WTC11 (cell line): ENCODE results near the gene EYS.

ENCODE experiments used
- ATF1 ChIP-seq: sonication (generic); formaldehyde crosslinking; IDR thresholded peaks from 2 replicates; pipeline ENCODE4 v1.8.1; 2023; ENCODE audit warnings: mild to moderate bottlenecking, moderate library complexity, missing genetic modification reagents
- ESRRA ChIP-seq: sonication (generic); formaldehyde crosslinking; IDR thresholded peaks from 2 replicates; pipeline ENCODE4 v1.8.1; 2022; ENCODE audit warnings: mild to moderate bottlenecking, missing genetic modification reagents, borderline replicate concordance
- JUN ChIP-seq: sonication (generic); formaldehyde crosslinking; IDR thresholded peaks from 2 replicates; pipeline ENCODE4 v1.8.0; 2023; ENCODE audit warnings: mild to moderate bottlenecking, missing genetic modification reagents
- KAT7 ChIP-seq: sonication (generic); formaldehyde crosslinking; IDR thresholded peaks from 2 replicates; pipeline ENCODE4 v1.8.1; 2023; ENCODE audit warnings: missing genetic modification reagents, mild to moderate bottlenecking, borderline replicate concordance
- NR1H2 ChIP-seq: sonication (generic); formaldehyde crosslinking; IDR thresholded peaks from 2 replicates; pipeline ENCODE4 v1.9.0; 2021; ENCODE audit warnings: mild to moderate bottlenecking, moderate library complexity, missing genetic modification reagents
- SP1 ChIP-seq: sonication (generic); formaldehyde crosslinking; conservative IDR thresholded peaks from 2 replicates; pipeline ENCODE4 v1.8.1; 2022; ENCODE audit warnings: missing genetic modification reagents
- TF ChIP-seq, protein P1 (sequence below): fragments of 200-600 bp; IDR thresholded peaks from 2 replicates; pipeline ENCODE4 v1.8.0; 2022; ENCODE audit warnings: antibody characterized with exemption
- TF ChIP-seq, protein P2 (sequence below): sonication (generic); formaldehyde crosslinking; IDR thresholded peaks from 2 replicates; pipeline ENCODE4 v1.8.0; 2022; ENCODE audit warnings: mild to moderate bottlenecking, missing genetic modification reagents
- TF ChIP-seq, protein P3 (sequence below): sonication (generic); formaldehyde crosslinking; IDR thresholded peaks from 2 replicates; pipeline ENCODE4 v1.8.1; 2023; ENCODE audit warnings: mild to moderate bottlenecking, missing genetic modification reagents, moderate library complexity
- TF ChIP-seq, protein P4 (sequence below): sonication (generic); formaldehyde crosslinking; IDR thresholded peaks from 2 replicates; pipeline ENCODE4 v1.8.0; 2022; ENCODE audit warnings: missing genetic modification reagents
- TF ChIP-seq, protein P5 (sequence below): sonication (generic); formaldehyde crosslinking; conservative IDR thresholded peaks from 2 replicates; pipeline ENCODE4 v1.8.1; 2022; ENCODE audit warnings: mild to moderate bottlenecking, missing genetic modification reagents
- TF ChIP-seq, protein P6 (sequence below): fragments of 250-450 bp; sonication (Bioruptor Pico); IDR thresholded peaks from 2 replicates; pipeline ENCODE4 v1.9.0; 2021; ENCODE audit warnings: mild to moderate bottlenecking

DNA sequence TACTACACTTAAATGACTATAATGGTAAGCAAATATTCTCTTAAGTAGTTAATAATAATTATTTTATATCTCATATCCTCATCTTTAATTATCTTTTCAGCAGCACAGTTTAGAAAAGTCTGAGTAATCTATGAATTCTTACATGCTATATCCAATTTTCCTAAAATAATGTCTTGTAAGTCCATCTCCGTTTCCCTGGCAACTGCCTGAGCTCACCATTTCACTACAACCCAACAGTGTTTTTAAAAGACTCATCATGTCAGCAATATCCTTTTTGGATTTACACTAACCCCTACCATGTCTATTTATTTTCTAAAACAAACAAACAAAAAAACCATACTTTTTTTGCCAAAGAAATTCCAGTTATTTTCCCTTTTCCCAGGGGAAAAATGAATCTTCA, 859.6 kb downstream of the EYS start:
- TF ChIP-seq, protein P1, sequence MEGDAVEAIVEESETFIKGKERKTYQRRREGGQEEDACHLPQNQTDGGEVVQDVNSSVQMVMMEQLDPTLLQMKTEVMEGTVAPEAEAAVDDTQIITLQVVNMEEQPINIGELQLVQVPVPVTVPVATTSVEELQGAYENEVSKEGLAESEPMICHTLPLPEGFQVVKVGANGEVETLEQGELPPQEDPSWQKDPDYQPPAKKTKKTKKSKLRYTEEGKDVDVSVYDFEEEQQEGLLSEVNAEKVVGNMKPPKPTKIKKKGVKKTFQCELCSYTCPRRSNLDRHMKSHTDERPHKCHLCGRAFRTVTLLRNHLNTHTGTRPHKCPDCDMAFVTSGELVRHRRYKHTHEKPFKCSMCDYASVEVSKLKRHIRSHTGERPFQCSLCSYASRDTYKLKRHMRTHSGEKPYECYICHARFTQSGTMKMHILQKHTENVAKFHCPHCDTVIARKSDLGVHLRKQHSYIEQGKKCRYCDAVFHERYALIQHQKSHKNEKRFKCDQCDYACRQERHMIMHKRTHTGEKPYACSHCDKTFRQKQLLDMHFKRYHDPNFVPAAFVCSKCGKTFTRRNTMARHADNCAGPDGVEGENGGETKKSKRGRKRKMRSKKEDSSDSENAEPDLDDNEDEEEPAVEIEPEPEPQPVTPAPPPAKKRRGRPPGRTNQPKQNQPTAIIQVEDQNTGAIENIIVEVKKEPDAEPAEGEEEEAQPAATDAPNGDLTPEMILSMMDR = no peak
- TF ChIP-seq ATF1 (CRISPR knock-in tag) (no peak), JUN (CRISPR knock-in tag) (no peak), SP1 (CRISPR knock-in tag) (no peak), KAT7 (CRISPR knock-in tag) (no peak), NR1H2 (CRISPR knock-in tag) (no peak), ESRRA (CRISPR knock-in tag) (no peak)
- TF ChIP-seq, protein P2, sequence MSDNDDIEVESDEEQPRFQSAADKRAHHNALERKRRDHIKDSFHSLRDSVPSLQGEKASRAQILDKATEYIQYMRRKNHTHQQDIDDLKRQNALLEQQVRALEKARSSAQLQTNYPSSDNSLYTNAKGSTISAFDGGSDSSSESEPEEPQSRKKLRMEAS (CRISPR knock-in tag) = no peak
- TF ChIP-seq, protein P3, sequence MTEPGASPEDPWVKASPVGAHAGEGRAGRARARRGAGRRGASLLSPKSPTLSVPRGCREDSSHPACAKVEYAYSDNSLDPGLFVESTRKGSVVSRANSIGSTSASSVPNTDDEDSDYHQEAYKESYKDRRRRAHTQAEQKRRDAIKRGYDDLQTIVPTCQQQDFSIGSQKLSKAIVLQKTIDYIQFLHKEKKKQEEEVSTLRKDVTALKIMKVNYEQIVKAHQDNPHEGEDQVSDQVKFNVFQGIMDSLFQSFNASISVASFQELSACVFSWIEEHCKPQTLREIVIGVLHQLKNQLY (CRISPR knock-in tag) = no peak
- TF ChIP-seq, protein P4, sequence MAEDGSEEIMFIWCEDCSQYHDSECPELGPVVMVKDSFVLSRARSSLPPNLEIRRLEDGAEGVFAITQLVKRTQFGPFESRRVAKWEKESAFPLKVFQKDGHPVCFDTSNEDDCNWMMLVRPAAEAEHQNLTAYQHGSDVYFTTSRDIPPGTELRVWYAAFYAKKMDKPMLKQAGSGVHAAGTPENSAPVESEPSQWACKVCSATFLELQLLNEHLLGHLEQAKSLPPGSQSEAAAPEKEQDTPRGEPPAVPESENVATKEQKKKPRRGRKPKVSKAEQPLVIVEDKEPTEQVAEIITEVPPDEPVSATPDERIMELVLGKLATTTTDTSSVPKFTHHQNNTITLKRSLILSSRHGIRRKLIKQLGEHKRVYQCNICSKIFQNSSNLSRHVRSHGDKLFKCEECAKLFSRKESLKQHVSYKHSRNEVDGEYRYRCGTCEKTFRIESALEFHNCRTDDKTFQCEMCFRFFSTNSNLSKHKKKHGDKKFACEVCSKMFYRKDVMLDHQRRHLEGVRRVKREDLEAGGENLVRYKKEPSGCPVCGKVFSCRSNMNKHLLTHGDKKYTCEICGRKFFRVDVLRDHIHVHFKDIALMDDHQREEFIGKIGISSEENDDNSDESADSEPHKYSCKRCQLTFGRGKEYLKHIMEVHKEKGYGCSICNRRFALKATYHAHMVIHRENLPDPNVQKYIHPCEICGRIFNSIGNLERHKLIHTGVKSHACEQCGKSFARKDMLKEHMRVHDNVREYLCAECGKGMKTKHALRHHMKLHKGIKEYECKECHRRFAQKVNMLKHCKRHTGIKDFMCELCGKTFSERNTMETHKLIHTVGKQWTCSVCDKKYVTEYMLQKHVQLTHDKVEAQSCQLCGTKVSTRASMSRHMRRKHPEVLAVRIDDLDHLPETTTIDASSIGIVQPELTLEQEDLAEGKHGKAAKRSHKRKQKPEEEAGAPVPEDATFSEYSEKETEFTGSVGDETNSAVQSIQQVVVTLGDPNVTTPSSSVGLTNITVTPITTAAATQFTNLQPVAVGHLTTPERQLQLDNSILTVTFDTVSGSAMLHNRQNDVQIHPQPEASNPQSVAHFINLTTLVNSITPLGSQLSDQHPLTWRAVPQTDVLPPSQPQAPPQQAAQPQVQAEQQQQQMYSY (CRISPR knock-in tag) = no peak
- TF ChIP-seq, protein P5, sequence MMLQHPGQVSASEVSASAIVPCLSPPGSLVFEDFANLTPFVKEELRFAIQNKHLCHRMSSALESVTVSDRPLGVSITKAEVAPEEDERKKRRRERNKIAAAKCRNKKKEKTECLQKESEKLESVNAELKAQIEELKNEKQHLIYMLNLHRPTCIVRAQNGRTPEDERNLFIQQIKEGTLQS = no peak
- TF ChIP-seq, protein P6, sequence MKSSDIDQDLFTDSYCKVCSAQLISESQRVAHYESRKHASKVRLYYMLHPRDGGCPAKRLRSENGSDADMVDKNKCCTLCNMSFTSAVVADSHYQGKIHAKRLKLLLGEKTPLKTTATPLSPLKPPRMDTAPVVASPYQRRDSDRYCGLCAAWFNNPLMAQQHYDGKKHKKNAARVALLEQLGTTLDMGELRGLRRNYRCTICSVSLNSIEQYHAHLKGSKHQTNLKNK (CRISPR knock-in tag) = no peak
